K562 (cell line): ENCODE measurements around the gene SMARCA4. TPM values are rescaled to one million over a fixed set of nuclear protein-coding genes. Genes with fewer than 3 reads are reported as not detected.

Source experiments
- HNRNPK ChIP-seq: fragments of 200-400 bp; formaldehyde crosslinking; IDR thresholded peaks from one replicate; pipeline ENCODE4 v1.6.1; 2018; ENCODE audit warnings: mild to moderate bottlenecking, low read depth, low read length; ENCODE audit not compliant: poor library complexity, severe bottlenecking
- JUN ChIP-seq, 2 experiments: sonication (generic) in 1 of 2; formaldehyde crosslinking in 1 of 2; IDR thresholded peaks; 2 replicates each; pipeline versions ENCODE4 v1.6.1 to v1.8.0; 2012 to 2022; ENCODE audit warnings: borderline replicate concordance in 2 of 2, mild to moderate bottlenecking in 2 of 2, improper control_type of control experiment in 1 of 2, low read depth in 1 of 2, low read length in 1 of 2, missing genetic modification reagents in 1 of 2
- MCM7 ChIP-seq, 2 experiments: fragments of 450-650 bp; IDR thresholded peaks; 2 replicates each; pipeline ENCODE4 v1.6.1; 2016 to 2018
- MEF2D ChIP-seq: conservative IDR thresholded peaks from 2 replicates; pipeline ENCODE4 v1.6.1; 2016; ENCODE audit warnings: low read depth, missing genetic modification characterization, missing compliant biosample characterization
- STAT5A ChIP-seq: IDR thresholded peaks from 2 replicates; pipeline ENCODE4 v1.6.1; 2012; ENCODE audit warnings: low read length, inconsistent platforms, borderline replicate concordance
- TAF15 ChIP-seq: fragments of 200-400 bp; formaldehyde crosslinking; IDR thresholded peaks from 2 replicates; pipeline ENCODE4 v1.6.1; 2017; ENCODE audit warnings: mild to moderate bottlenecking, low read depth, low read length, moderate library complexity
- TCFL5 ChIP-seq: fragments of 250-450 bp; sonication (Bioruptor Pico); conservative IDR thresholded peaks from 2 replicates; pipeline ENCODE4 v1.6.1; 2021; ENCODE audit warnings: mild to moderate bottlenecking, moderate library complexity, matching md5 sums
- ZNF561 ChIP-seq: fragments of 450-650 bp; formaldehyde crosslinking; conservative IDR thresholded peaks from 2 replicates; pipeline ENCODE4 v1.4.0; 2020; ENCODE audit warnings: mild to moderate bottlenecking, moderate library complexity
- ZNF780A ChIP-seq: fragments of 250-450 bp; sonication (Bioruptor Pico); IDR thresholded peaks from 2 replicates; pipeline ENCODE4 v1.5.0; 2021; ENCODE audit warnings: mild to moderate bottlenecking
- polyA plus RNA-seq, 8 experiments: library from polyadenylated mRNA; depleted of rRNA in 4 of 8; stranded (reverse) in 5 of 8; unstranded in 3 of 8; fragments of >200 nt; fragmentation: Nextera tagmentation in 2 of 8; fragmentation: Illumina TruSeq in 1 of 8; extraction: Ambion mirVana in 2 of 8; extraction: Trizol in 1 of 8; gene quantifications; 2 replicates each; pipeline versions ENCODE4 v1.2.1 to v1.2.3, GENCODE V29; 2011 to 2014; ENCODE audit warnings: inconsistent platforms in 1 of 8, missing spikeins in 1 of 8
- total RNA-seq, 7 experiments: library from RNA; depleted of rRNA in 6 of 7; stranded (reverse); fragments of >200 nt in 6 of 7; fragmentation: Illumina TruSeq in 2 of 7; extraction: Trizol in 2 of 7; gene quantifications; 2 replicates each; pipeline versions ENCODE4 v1.2.1 to v1.2.3, GENCODE V29; 2011 to 2021; ENCODE audit warnings: low replicate concordance in 1 of 7
- TF ChIP-seq, protein P1 (sequence below): fragments of 250-450 bp; sonication (Bioruptor Pico); IDR thresholded peaks from 2 replicates; pipeline ENCODE4 v1.5.0; 2021
- TF ChIP-seq, protein P2 (sequence below): fragments of 450-650 bp; IDR thresholded peaks from 2 replicates; pipeline ENCODE4 v1.6.1; 2016; ENCODE audit warnings: low read depth
- TF ChIP-seq, protein P3 (sequence below), 2 experiments: IDR thresholded peaks in 1 of 2; conservative IDR thresholded peaks in 1 of 2; 2 replicates each; pipeline ENCODE4 v1.6.1; 2016; ENCODE audit warnings: low read depth in 2 of 2, mild to moderate bottlenecking in 1 of 2, missing compliant biosample characterization in 1 of 2, missing genetic modification characterization in 1 of 2, moderate library complexity in 1 of 2

SMARCA4 gene
- total and polyA plus RNA-seq, 9 of the 15 experiments (the other 6 are each of a cell fraction or from before 2014, with no cell fraction given): 19.3 to 207 (median 52.1) TPM

DNA sequence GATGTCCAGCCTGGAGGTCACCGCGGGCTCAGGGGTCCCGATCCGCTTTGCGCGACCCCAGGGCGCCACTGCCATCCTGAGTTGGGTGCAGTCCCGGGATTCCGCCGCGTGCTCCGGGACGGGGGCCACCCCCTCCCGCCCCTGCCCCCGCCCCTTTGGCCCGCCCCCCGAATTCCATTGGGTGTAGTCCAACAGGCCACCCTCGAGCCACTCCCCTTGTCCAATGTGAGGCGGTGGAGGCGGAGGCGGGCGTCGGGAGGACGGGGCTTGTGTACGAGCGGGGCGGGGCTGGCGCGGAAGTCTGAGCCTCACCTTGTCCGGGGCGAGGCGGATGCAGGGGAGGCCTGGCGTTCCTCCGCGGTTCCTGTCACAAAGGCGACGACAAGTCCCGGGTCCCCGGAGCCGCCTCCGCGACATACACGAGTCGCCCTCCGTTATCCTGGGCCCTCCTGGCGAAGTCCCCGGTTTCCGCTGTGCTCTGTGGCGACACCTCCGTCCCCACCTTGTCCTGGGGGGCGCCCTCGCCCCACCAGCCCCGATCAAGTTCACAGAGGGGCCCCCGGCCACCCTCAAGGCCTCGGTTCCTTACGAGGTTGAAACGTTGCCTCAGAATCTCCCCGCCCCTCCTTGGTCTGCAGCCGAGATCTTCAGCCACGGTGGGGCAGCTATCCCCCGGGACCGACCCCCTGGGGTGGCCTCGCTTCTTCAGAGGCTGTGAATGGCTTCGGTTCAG, 129.6 kb downstream of the SMARCA4 start (continued):
- no peak for TF ChIP-seq ZNF561
- TF ChIP-seq TAF15: no peak
- TF ChIP-seq, protein P1, sequence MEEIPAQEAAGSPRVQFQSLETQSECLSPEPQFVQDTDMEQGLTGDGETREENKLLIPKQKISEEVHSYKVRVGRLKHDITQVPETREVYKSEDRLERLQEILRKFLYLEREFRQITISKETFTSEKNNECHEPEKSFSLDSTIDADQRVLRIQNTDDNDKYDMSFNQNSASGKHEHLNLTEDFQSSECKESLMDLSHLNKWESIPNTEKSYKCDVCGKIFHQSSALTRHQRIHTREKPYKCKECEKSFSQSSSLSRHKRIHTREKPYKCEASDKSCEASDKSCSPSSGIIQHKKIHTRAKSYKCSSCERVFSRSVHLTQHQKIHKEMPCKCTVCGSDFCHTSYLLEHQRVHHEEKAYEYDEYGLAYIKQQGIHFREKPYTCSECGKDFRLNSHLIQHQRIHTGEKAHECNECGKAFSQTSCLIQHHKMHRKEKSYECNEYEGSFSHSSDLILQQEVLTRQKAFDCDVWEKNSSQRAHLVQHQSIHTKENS (CRISPR knock-in tag): no peak
- no peak for TF ChIP-seq STAT5A
- no peak for TF ChIP-seq TCFL5
- TF ChIP-seq, protein P2, sequence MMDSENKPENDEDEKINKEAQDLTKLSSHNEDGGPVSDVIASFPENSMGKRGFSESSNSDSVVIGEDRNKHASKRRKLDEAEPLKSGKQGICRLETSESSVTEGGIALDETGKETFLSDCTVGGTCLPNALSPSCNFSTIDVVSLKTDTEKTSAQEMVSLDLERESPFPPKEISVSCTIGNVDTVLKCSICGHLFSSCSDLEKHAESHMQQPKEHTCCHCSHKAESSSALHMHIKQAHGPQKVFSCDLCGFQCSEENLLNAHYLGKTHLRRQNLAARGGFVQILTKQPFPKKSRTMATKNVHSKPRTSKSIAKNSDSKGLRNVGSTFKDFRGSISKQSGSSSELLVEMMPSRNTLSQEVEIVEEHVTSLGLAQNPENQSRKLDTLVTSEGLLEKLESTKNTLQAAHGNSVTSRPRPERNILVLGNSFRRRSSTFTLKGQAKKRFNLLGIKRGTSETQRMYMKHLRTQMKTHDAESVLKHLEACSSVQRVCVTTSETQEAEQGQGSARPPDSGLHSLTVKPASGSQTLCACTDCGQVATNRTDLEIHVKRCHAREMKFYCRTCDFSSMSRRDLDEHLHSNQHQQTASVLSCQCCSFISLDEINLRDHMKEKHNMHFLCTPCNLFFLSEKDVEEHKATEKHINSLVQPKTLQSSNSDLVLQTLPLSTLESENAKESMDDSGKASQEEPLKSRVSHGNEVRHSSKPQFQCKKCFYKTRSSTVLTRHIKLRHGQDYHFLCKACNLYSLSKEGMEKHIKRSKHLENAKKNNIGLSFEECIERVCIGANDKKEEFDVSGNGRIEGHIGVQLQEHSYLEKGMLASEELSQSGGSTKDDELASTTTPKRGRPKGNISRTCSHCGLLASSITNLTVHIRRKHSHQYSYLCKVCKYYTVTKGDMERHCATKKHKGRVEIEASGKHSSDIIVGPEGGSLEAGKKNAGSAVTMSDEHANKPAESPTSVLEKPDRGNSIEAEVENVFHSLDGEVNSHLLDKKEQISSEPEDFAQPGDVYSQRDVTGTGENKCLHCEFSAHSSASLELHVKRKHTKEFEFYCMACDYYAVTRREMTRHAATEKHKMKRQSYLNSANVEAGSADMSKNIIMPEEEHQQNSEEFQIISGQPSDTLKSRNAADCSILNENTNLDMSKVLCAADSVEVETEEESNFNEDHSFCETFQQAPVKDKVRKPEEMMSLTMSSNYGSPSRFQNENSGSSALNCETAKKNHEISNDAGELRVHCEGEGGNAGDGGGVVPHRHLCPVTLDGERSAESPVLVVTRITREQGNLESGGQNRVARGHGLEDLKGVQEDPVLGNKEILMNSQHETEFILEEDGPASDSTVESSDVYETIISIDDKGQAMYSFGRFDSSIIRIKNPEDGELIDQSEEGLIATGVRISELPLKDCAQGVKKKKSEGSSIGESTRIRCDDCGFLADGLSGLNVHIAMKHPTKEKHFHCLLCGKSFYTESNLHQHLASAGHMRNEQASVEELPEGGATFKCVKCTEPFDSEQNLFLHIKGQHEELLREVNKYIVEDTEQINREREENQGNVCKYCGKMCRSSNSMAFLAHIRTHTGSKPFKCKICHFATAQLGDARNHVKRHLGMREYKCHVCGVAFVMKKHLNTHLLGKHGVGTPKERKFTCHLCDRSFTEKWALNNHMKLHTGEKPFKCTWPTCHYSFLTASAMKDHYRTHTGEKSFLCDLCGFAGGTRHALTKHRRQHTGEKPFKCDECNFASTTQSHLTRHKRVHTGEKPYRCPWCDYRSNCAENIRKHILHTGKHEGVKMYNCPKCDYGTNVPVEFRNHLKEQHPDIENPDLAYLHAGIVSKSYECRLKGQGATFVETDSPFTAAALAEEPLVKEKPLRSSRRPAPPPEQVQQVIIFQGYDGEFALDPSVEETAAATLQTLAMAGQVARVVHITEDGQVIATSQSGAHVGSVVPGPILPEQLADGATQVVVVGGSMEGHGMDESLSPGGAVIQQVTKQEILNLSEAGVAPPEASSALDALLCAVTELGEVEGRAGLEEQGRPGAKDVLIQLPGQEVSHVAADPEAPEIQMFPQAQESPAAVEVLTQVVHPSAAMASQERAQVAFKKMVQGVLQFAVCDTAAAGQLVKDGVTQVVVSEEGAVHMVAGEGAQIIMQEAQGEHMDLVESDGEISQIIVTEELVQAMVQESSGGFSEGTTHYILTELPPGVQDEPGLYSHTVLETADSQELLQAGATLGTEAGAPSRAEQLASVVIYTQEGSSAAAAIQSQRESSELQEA: no peak
- TF ChIP-seq ZNF780A (CRISPR knock-in tag): no peak
- TF ChIP-seq JUN (IDR thresholded peaks at IDR 0.05; ENCODE audit: borderline replicate concordance, low read depth, low read length): no peak
- TF ChIP-seq JUN (CRISPR knock-in tag; IDR thresholded peaks at IDR 0.05; ENCODE audit: borderline replicate concordance): peak; percentile 66
- TF ChIP-seq MEF2D (tag): no peak
- no peak for TF ChIP-seq MCM7 (IDR thresholded peaks at IDR 0.05)
- TF ChIP-seq, protein P3, sequence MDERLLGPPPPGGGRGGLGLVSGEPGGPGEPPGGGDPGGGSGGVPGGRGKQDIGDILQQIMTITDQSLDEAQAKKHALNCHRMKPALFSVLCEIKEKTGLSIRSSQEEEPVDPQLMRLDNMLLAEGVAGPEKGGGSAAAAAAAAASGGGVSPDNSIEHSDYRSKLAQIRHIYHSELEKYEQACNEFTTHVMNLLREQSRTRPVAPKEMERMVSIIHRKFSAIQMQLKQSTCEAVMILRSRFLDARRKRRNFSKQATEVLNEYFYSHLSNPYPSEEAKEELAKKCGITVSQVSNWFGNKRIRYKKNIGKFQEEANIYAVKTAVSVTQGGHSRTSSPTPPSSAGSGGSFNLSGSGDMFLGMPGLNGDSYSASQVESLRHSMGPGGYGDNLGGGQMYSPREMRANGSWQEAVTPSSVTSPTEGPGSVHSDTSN (CRISPR knock-in tag; IDR thresholded peaks at IDR 0.05; ENCODE audit: low read depth): no peak
- TF ChIP-seq, protein P3 (tag; conservative IDR thresholded peaks at IDR 0.05; ENCODE audit: low read depth): no peak
- no peak for TF ChIP-seq HNRNPK
